ENCODE results near the gene SLC2A4.
A peak's percentile ranks its signal among the peaks of the same experiment; 100 is the strongest.

Gene SLC2A4

DNA sequence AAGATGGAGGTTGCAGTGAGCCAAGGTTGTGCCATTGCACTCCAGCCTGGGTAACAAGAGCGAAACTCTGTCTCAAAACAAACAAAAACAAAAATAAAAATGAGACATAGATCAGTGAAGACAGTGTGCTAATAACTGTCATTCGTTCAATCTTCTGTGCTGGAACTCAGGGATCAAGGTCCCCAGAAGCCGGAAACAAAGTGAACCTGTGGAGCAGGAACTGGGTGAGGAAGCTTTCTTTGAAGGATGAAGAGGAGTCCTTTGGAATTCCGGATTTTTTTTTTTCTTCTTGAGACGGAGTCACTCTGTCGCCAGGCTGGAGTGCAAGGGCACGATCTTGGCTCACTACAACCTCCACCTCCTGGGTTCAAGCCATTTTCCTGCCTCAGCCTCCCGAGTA, 2.1 kb upstream of the SLC2A4 start:
- DNase-seq: no peak

GRCh38 chr17:7280519-7281073, 922 bp upstream of the SLC2A4 start:
- peak; percentile 74 for DNase-seq

DNA sequence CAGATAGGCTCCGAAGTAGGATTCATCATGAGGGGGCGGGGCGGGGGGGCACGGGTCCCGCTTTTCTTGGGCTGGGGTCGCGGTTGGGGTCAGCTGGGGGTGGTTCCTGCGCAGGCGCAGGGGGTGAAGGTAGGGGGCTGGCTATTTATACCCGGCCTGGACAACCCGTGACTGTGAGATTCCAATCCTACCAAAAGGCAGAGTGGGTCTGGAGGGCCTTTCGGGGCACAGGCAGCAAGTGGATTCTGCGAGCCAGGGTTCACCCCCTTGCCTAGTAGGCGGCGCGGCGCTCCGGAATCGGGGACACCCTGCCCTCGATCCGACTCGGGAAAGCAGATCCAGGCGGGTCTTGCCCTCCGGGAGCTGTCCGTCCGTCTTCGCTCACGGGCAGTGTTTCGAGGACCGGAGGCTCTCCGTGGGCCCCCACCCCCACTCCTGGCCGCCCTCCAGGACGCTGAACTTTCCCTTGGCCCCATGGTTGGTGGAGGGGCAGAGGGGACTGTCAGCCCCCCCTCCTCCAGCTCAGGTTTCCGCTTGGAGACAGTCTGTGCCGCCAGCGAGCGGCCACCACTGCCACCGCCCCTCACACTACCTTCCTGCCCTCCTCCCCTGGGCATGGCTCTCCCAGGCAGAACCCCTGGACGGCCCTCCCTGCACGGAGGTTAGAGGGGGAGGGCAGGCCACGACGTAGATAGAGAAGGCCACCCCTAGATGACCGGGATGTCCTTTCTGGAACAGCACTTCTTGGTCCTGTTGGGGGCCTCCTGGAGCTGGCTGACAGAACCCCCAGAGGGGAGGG, 634 bp downstream of the SLC2A4 start:
- DNase-seq: no peak

DNA sequence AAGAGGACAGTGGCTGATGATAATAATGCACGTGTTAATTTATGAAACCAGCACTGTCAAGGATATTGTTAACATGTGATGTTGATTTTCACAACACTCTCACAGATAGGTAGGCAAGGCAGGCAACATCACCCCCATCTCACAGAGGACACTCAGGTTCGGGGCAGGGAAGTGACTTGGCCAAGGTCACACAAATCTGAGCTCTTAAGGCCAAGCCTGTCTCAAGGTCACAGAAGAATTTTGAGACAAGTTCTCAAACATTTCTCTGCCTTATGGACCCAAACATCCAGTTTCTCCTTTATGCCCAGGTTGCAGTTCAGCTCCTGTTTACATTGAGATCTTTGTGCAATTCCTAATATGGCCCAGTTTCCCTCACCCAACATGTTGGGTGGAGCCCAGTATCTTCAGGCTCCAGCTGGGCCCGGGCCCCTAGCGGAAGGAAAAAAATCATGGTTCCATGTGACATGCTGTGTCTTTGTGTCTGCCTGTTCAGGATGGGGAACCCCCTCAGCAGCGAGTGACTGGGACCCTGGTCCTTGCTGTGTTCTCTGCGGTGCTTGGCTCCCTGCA, 1.3 kb downstream of the SLC2A4 start:
- no peak for DNase-seq

DNA sequence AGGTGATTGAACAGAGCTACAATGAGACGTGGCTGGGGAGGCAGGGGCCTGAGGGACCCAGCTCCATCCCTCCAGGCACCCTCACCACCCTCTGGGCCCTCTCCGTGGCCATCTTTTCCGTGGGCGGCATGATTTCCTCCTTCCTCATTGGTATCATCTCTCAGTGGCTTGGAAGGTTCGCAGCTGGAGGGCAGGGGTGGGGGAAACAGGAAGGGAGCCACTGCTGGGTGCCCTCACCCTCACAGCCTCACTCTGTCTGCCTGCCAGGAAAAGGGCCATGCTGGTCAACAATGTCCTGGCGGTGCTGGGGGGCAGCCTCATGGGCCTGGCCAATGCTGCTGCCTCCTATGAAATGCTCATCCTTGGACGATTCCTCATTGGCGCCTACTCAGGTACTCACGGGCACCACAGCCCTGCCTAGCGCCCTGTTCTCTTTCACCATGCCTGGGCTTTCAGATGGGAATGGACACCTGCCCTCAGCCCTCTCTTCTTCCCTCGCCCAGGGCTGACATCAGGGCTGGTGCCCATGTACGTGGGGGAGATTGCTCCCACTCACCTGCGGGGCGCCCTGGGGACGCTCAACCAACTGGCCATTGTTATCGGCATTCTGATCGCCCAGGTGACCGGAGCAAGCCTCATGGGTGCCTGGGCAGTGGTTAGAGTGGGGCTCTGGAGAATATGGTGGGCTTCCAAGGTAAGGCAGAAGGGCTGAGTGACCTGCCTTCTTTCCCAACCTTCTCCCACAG, 2.1 kb downstream of the SLC2A4 start:
- DNase-seq: no peak

- no peak for DNase-seq
Measured at GRCh38 chr17:7284911-7285310, 3.4 kb downstream of the SLC2A4 start.

GRCh38 chr17:7285679-7286078, 4.2 kb downstream of the SLC2A4 start:
- DNase-seq: no peak

DNA sequence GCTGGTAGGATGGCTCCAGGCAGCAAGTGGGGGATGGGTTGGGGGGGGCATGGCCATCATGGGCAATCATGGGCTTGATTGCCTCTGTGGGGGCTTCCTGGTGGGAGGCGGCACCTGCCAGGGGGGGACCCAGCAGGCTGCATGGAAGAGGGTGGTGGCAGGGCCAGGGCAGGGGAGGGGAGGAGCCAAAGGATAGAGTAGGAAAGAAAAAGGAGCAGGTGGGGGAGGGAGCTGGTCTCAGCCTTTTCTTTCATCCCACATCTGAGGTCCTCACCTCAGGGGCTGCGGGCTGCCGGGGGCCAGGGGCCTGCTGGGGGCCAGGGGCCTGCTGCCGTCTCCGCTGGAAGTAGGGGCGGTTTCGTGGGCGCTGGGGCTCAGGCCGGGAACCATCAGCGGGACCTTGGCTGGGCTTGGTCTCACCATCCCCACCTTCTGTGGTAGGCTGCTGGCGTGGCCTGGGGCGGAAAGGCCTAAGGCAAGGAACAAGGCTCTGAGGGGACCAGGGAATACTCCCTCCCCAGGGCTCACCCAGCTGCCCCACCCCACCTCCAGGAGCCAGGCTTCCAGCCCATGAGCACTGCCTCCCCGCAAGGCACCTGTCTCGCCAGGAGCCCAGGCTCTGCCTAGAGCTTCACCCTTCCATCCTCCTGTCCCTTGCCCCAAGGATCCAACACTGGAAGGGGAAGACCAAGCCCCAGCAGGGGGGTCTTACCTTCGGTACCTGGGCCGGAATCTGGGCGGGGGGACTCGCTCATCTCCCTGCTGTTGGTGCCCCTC, 7.9 kb downstream of the SLC2A4 start:
- no peak for DNase-seq

- DNase-seq: no peak
Measured at GRCh38 chr17:7290166-7290565, 8.6 kb downstream of the SLC2A4 start.

GRCh38 chr17:7290685-7291084, 9.2 kb downstream of the SLC2A4 start:
- DNase-seq: no peak

- no peak for DNase-seq
Measured at GRCh38 chr17:7292194-7292593, 10.7 kb downstream of the SLC2A4 start.

- DNase-seq: no peak
Measured at GRCh38 chr17:7292729-7293128, 11.2 kb downstream of the SLC2A4 start.

DNA sequence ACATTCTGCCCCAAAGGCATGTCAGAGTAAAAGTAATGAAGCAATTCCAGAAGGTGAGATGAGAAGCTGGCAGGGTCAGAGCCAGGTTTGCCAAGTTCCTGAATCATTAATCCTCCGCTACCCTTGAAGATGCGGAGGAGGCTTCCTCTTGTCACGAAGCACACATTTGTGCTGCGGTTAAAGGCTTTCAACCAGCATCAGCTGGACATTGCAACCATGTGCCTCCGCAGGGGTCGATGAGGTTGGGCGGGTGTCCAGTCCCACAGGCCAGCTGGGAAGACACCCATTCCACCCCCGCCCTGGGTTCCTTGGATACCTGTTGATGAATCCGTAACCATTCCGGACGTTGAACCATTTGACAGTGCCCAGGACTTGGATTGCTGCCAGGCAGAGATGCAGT, 11.6 kb downstream of the SLC2A4 start:
- DNase-seq: no peak

GRCh38 chr17:7293816-7294613, 12.5 kb downstream of the SLC2A4 start:
- no peak for DNase-seq

- DNase-seq: peak; percentile 65
Measured at GRCh38 chr17:7294614-7295153, 13.2 kb downstream of the SLC2A4 start, which contains the start of gene YBX2. Gene YBX2, minus strand, starts transcription at chr17:7294639. Its CDS starts 139 bp downstream, at chr17:7294500.

DNA sequence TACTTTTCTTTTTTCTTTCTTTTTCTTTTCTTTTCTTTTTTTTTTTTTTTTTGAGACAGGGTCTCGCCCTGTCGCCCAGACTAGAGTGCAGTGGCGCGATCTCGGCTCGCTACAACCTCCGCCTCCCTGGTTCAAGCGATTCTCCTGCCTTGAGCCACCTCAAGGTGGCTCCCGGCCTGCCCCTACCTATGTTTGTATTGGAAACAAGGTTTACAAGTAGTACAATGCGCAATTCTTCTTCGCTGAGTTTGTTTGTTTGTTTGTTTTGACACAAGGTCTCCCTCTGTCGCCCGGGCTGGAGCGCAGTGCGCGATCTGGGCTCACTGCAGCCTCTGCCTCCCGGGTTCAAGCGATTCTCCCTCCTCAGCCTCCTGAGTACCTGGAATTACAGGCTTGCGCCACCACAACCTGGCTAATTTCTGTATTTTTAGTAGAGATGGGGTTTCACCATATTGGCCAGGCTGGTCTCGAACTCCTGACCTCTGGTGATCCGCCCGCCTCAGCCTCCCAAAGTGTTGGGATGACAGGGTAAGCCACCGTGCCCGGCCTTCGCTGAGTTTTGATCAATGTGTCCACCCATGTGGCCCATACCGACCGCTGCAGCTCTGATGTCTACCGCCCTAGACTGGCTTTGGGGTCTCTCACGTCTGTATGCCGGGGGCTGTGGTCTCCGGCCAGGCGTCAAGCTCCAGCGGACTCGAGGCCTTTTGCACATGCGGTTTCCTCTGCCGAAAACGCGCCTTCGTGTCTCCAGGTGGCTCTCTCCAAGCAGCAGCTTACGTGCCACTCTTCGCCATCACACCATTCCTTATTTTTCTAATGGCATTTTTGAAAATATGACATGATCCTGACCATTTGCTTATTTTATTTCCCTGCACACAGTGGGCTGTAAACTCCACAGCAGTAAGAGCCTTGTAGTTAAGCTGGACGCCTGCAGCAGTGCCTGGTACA, 14.0 kb downstream of the SLC2A4 start:
- DNase-seq: no peak

GRCh38 chr17:7296189-7296861, 14.8 kb downstream of the SLC2A4 start:
- peak; percentile 61 for DNase-seq

GRCh38 chr17:7304179-7304578, 22.7 kb downstream of the SLC2A4 start:
- DNase-seq: no peak

DNA sequence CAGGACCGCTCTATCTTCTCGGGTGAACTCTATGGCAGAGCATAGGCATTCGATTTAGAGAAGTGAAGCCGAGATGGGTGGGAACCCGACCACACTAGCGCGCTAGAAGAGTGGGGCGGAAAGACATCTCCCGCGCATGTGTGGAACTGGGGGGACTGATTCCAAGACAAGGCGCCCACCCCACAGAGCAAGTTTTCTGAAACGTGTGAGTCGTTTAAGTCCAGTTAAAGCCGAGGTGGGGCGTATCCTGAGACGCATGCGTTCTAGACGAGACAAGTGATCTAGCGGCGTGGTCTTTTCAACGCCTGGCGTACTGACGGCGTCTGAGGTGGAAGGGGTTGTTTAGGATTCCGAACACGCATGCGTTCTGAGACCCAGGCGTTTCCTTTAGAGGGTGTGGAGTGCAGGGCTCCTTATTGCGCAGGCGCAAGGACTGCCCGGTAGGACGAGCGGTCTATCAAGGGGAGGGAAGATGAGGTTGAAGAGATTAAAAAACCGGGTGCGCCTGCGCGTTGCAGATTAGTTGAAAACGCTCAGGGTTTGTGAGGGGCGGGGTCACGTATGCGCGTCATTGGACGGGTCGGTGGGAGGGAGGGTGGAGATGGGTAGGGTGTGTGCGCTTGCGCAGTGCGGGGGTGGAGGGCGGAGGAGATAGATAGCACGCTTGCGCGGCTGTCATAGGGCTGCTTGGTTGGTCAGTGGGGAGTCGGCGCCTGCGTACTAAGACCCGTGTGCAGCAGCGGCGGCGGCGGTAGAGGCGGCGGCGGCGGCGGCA, 25.6 kb downstream of the SLC2A4 start, which contains the start of gene EIF5A:
Gene EIF5A, plus strand, starts transcription at position 718 of the 775 bp plus-strand sequence. CDS start 2,008 bp downstream, outside the sequence.
- DNase-seq: peak; percentile 100

All from effector CD4-positive, alpha-beta T cell (primary cell).